ENCODE results near the gene TTC34.

- no peak for TF ChIP-seq RFX5 (IDR thresholded peaks at IDR 0.05; ENCODE audit: low read depth, low read length)
- TF ChIP-seq CTCF (conservative IDR thresholded peaks at IDR 0.05; ENCODE audit: low read depth, low read length): no peak
- TF ChIP-seq POLR2A (IDR thresholded peaks at IDR 0.05; ENCODE audit: low read depth, low read length): no peak
- no peak for TF ChIP-seq RAD21 (IDR thresholded peaks at IDR 0.05; ENCODE audit: low read length)
These were observed 32.6 kb upstream of the TTC34 start for GRCh38 chr1:2834146-2834475.
